ENCODE measurements around the gene SLC24A4.

SLC24A4 gene

DNA sequence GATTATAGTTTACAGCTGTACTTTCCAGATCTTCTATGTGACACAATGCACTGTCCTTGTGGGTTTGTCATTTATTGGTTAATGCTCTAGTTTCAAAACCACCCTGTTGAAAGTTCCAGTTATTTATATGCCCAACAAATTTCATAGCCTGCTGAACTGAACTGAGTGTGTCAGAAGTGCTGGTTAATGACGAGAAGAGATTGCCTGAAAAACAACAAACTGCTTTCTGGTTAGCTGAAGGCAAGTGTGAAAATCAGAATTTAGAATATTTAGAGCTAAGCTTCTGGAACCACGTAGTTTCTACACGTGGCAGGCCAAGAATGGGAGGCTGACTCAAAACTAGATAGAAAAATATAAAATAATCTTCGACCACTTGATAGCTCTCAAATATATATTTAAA, 171.5 kb downstream of the SLC24A4 start:
- H3K9me3 ChIP-seq (ENCODE audit: insufficient read depth, low read depth, low read length): no peaks in the 10 kb centered on the region
- no peak for TF ChIP-seq CTCF (conservative IDR thresholded peaks at IDR 0.05; ENCODE audit: low read length)
- TF ChIP-seq EZH2phosphoT487 (IDR thresholded peaks at IDR 0.05; ENCODE audit: borderline replicate concordance): no peak
- H2AFZ ChIP-seq (ENCODE audit: low read length): no peak overlapping the region
- no peak overlapping the region for H3K9ac ChIP-seq (ENCODE audit: low read depth, low read length, poor library complexity, severe bottlenecking)
- no peaks in the 10 kb centered on the region for H3F3A ChIP-seq (ENCODE audit: low read depth)
- no peaks in the 10 kb centered on the region for H3K79me2 ChIP-seq (ENCODE audit: insufficient read depth, low read length)
- no peaks in the 10 kb centered on the region for H4K20me1 ChIP-seq (ENCODE audit: insufficient read depth, low read length, poor library complexity, severe bottlenecking)
- no peaks in the 10 kb centered on the region for H3K9me2 ChIP-seq (replicated peaks; ENCODE audit: low read depth, low read length)
- peaks cover 13% of the 10 kb centered on the region for H3K4me1 ChIP-seq (ENCODE audit: insufficient read depth, low read length, poor library complexity, severe bottlenecking)
- H3K4me3 ChIP-seq (ENCODE audit: low read length, poor library complexity, severe bottlenecking): no peak overlapping the region
- H3K27me3 ChIP-seq (ENCODE audit: insufficient read depth, low read length, poor library complexity, severe bottlenecking): no peaks in the 10 kb centered on the region
- H3K4me2 ChIP-seq (ENCODE audit: low read depth, low read length, poor library complexity, severe bottlenecking): no peak overlapping the region
- no peaks in the 10 kb centered on the region for H3K36me3 ChIP-seq (ENCODE audit: insufficient read depth, low read length)

- Histone ChIP-seq H2AFZ (ENCODE audit: low read length) (no peak overlapping the region), H3F3A (ENCODE audit: low read depth) (no peaks in the 10 kb centered on the region), H3K36me3 (ENCODE audit: insufficient read depth, low read length) (no peaks in the 10 kb centered on the region), H4K20me1 (ENCODE audit: insufficient read depth, low read length, poor library complexity, severe bottlenecking) (no peaks in the 10 kb centered on the region), H3K27me3 (ENCODE audit: insufficient read depth, low read length, poor library complexity, severe bottlenecking) (no peaks in the 10 kb centered on the region), H3K4me1 (ENCODE audit: insufficient read depth, low read length, poor library complexity, severe bottlenecking) (peaks cover 13% of the 10 kb centered on the region), H3K4me2 (ENCODE audit: low read depth, low read length, poor library complexity, severe bottlenecking) (no peak overlapping the region), H3K79me2 (ENCODE audit: insufficient read depth, low read length) (no peaks in the 10 kb centered on the region), H3K9me3 (ENCODE audit: insufficient read depth, low read depth, low read length) (no peaks in the 10 kb centered on the region), H3K4me3 (ENCODE audit: low read length, poor library complexity, severe bottlenecking) (no peak overlapping the region), H3K9me2 (replicated peaks; ENCODE audit: low read depth, low read length) (no peaks in the 10 kb centered on the region), H3K9ac (ENCODE audit: low read depth, low read length, poor library complexity, severe bottlenecking) (no peak overlapping the region)
- TF ChIP-seq EZH2phosphoT487 (IDR thresholded peaks at IDR 0.05; ENCODE audit: borderline replicate concordance): no peak
Observed at GRCh38 chr14:92495027-92495426, 172.1 kb downstream of the SLC24A4 start.

GRCh38 chr14:92496191-92496857, 173.4 kb downstream of the SLC24A4 start:
- no peak for TF ChIP-seq EZH2phosphoT487 (IDR thresholded peaks at IDR 0.05; ENCODE audit: borderline replicate concordance)
- no peak for TF ChIP-seq CTCF (conservative IDR thresholded peaks at IDR 0.05; ENCODE audit: low read length)
- peak overlapping the region; percentile 32 for H3K4me2 ChIP-seq (ENCODE audit: low read depth, low read length, poor library complexity, severe bottlenecking)
- H3F3A ChIP-seq (ENCODE audit: low read depth): no peaks in the 10 kb centered on the region
- H4K20me1 ChIP-seq (ENCODE audit: insufficient read depth, low read length, poor library complexity, severe bottlenecking): no peaks in the 10 kb centered on the region
- H2AFZ ChIP-seq (ENCODE audit: low read length): 0 out of 2 replicates have a peak overlapping the region, but pooled peaks have one; percentile 49
- no peaks in the 10 kb centered on the region for H3K9me2 ChIP-seq (replicated peaks; ENCODE audit: low read depth, low read length)
- no peaks in the 10 kb centered on the region for H3K27me3 ChIP-seq (ENCODE audit: insufficient read depth, low read length, poor library complexity, severe bottlenecking)
- H3K79me2 ChIP-seq (ENCODE audit: insufficient read depth, low read length): no peaks in the 10 kb centered on the region
- H3K4me1 ChIP-seq (ENCODE audit: insufficient read depth, low read length, poor library complexity, severe bottlenecking): peaks cover 13% of the 10 kb centered on the region
- H3K9me3 ChIP-seq (ENCODE audit: insufficient read depth, low read depth, low read length): no peaks in the 10 kb centered on the region
- no peak overlapping the region for H3K9ac ChIP-seq (ENCODE audit: low read depth, low read length, poor library complexity, severe bottlenecking)
- no peaks in the 10 kb centered on the region for H3K36me3 ChIP-seq (ENCODE audit: insufficient read depth, low read length)
- H3K4me3 ChIP-seq (ENCODE audit: low read length, poor library complexity, severe bottlenecking): no peak overlapping the region

- no peak for TF ChIP-seq CTCF (conservative IDR thresholded peaks at IDR 0.05; ENCODE audit: low read length)
- TF ChIP-seq EZH2phosphoT487 (IDR thresholded peaks at IDR 0.05; ENCODE audit: borderline replicate concordance): no peak
- Histone ChIP-seq H3K9me3 (ENCODE audit: insufficient read depth, low read depth, low read length) (no peaks in the 10 kb centered on the region), H3K36me3 (ENCODE audit: insufficient read depth, low read length) (no peaks in the 10 kb centered on the region), H3K9me2 (replicated peaks; ENCODE audit: low read depth, low read length) (no peaks in the 10 kb centered on the region), H3F3A (ENCODE audit: low read depth) (no peaks in the 10 kb centered on the region), H3K9ac (ENCODE audit: low read depth, low read length, poor library complexity, severe bottlenecking) (no peak overlapping the region), H2AFZ (ENCODE audit: low read length) (no peak overlapping the region), H4K20me1 (ENCODE audit: insufficient read depth, low read length, poor library complexity, severe bottlenecking) (no peaks in the 10 kb centered on the region), H3K4me1 (ENCODE audit: insufficient read depth, low read length, poor library complexity, severe bottlenecking) (peaks cover 13% of the 10 kb centered on the region), H3K27me3 (ENCODE audit: insufficient read depth, low read length, poor library complexity, severe bottlenecking) (no peaks in the 10 kb centered on the region), H3K4me3 (ENCODE audit: low read length, poor library complexity, severe bottlenecking) (no peak overlapping the region), H3K79me2 (ENCODE audit: insufficient read depth, low read length) (no peaks in the 10 kb centered on the region), H3K4me2 (ENCODE audit: low read depth, low read length, poor library complexity, severe bottlenecking) (no peak overlapping the region)
Observed at GRCh38 chr14:92497391-92497790, 174.4 kb downstream of the SLC24A4 start.
